Lung microvascular endothelial cell (primary cell): Measurements from ENCODE around the gene ASTN2. TPM values are rescaled to one million over a fixed set of nuclear protein-coding genes. Genes with fewer than 3 reads are reported as not detected.

Source experiments
- DNase-seq, 2 donors: peaks; one replicate each; pipeline versions ENCODE4 v3.0.0 to v3.0.0-alpha.2; 2010; ENCODE audit warnings: low read depth in 2 of 2
- total RNA-seq: library from RNA; depleted of rRNA; stranded (reverse); fragments of >200 nt; gene quantifications from 2 replicates; pipeline ENCODE4 v1.2.1, GENCODE V29; 2014

The ASTN2 gene
- total RNA-seq, 1 donor from 2014 or later, result 0.99 TPM

GRCh38 chr9:116390303-116391228, 1024.3 kb downstream of the ASTN2 start:
- DNase-seq, result no peak

DNA sequence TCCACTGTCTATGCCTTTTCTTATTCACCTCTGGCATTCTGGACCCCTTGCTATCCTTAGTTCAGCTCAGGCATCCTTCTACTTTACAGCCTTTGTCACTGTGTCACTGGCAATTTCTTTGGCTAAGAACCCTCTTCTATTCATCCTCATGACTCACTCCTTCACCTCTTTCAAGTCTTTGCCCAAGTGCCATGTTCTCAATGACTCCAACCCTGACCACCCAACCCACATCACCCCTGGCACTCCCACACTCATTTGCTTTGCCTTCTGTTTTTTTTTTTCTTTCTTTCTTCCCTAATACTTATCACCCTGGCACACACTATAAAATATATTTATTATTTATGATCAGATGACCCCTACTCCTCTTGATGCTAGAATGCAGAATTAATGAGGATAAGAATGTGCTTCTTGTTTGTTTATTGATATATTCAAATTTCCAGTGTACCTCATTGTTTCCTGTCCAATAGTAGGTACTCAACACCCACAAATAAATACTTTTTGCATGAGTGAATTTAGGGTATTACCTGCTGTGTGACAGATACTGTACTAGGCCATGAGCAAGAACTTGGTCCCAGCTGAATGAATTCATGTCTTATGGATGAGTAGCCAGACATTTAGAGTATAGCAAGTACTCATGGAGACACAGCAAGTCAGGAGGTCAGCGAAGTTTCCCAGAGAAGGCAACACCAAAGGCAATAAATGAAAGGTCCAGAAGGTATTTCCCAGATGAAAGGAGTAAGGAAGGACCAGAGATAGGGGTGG, 1025.1 kb downstream of the ASTN2 start:
- no peak for DNase-seq

DNA sequence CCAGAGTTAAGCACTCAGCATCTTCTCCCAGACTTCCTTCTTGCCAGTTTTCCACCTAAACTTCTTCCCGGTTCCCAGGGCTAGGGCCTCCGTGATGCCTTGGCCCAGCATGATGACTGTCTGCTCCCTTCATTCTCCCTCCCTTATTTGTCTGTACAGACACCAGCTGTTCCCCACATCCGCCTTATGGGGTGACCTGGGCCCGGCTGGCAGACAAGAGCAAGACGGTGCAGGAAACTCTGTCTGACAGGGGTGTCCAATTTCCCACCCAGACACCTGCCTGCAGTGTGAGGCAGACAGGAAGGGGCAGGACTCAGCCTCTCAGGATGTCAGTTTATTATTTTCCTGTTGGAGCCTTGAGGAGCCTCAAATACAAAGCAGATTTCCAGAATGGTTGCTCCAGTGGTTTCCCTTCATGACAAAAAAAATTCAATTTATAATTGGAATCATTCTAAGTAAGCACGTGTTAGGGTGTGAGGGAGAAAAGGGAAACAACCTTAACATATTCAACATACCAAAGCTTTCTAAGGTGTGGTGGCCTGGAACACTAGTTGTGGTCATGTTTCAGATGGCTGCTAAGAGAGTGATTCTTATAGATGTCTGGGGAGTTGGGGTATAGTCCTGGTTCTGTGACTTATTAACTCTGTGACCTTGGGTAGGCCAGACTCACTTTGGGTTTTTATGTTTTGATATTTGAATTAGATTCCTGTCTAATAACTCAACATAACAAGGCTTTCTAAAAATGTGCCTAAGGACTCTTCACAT, 1026.7 kb downstream of the ASTN2 start:
- DNase-seq, result peak in 1 of 2 donors; percentile 66

DNA sequence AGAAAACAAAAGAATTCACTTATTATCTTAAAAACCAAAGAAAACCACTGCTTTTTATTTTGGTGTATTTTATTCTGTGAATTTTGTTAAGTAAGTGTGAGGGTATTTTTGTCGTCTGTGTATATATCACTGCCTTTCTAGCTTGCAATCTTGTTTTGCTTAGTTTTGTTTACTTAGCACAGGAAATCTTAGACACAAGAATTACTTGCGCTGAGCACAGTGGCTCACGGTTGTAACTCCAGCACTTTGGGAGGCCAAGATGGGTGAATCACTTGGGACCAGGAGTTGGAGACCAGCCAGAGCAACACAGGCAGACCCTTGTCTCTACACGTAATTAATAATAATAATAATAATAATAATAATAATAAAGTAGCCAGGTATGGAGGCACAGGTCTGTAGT, 1030.9 kb downstream of the ASTN2 start:
- peak in 1 of 2 donors; percentile 39 for DNase-seq

- DNase-seq, result no peak
Measured at GRCh38 chr9:116383133-116383532, 1031.7 kb downstream of the ASTN2 start.

DNA sequence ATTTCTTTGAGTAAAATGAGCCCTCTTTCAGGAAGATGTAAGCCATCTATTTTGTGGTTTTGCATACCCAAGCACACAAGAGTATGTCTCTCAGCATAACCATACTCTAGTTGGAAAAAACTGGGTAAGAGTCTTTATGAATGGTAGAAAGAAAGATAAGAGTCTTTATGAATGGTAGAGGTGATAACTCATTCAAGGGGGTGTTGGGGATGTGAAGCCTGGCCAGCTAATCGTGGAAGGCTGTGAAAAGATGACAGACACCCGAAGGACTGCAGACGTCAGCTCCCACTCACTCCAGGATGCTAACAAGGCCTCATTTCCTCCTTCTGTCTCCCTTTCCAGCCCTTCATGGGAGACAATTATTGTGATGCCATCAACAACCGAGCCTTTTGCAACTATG, 1032.8 kb downstream of the ASTN2 start:
- peak in 1 of 2 donors; percentile 25 for DNase-seq

DNA sequence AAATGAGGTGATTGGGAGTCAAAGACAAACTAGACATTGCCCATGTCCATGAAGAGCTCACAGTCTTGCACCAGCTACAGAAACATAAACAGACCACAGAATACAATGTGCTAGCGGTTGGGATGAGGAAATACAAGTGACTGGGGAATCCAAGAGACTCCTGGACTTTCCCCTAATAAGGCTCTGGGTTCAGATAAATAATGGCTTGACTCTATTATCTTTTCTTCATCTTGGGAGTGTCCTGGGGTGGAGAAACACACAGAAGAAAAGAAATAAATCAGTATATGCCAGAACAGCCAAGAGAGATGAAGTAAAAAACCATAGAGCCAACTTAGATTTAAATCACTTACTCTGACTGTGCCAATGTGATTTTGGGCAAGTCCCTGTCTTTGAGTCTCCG, 1033.5 kb downstream of the ASTN2 start:
- no peak for DNase-seq

DNA sequence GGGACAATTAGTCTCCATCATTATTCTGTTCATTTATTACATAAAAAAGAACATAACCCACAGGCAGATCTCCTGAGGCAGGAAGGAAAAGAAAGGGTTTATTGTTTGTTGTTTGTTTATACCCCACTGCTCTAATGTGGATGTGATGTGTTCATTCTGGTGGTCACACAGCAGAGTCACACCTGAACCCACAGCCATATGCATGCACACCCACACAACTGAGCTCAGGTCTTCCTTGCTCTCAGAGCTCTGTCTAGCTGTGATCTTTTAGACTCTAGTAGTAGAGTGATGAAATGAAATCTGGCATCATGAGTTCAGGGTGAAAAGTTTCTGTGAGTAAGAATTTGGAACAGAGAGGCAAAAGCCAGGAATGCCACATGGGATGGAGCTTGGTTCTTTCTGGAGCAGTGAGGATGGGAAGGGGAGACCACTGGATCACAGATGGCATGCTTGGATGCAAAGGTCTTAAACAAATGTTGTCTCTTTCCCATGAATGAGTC, 1034.3 kb downstream of the ASTN2 start:
- no peak for DNase-seq

GRCh38 chr9:116379821-116380220, 1035.0 kb downstream of the ASTN2 start:
- DNase-seq, result no peak

GRCh38 chr9:116378873-116379272, 1036.0 kb downstream of the ASTN2 start:
- DNase-seq, result no peak

DNA sequence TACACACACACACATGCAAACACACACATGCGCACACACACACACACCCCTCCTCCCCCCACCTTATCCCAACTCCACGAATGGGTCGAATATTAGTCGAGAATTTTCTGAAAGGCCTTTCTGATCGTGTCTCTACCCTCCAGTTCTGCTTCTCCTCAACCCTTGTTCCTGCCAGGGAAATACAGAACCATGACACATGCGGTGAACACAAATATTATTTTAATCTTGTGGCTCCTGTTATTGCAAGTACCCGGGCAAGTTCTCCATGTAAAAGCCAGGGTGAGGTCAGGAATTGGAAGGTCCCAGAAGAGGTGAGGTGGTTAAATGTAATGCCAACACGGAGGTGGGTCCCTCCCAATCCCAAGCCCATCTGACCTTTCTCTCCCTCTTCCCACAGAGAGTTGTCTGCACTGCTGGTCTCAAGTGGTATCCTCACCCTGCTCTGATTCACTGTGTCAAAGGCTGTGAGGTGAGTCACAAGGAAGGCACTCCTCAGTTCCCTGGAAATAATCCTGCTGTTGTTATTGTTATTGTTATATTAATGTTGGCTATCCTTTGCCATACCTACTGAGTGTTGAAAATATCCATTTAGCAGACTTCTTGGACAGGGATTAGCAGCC, 1037.6 kb downstream of the ASTN2 start:
- peak in 1 of 2 donors; percentile 38 for DNase-seq
